Small intestine (tissue), 7 donors: Measurements from ENCODE around the gene NUP43. TPM values are rescaled to one million over a fixed set of nuclear protein-coding genes. Genes with fewer than 3 reads are reported as not detected.

Experiments used
- DNase-seq, 2 donors: peaks; one replicate each; pipeline versions ENCODE4 v3.0.0 to v3.0.0-alpha.2; 2013
- FAIRE-seq: peaks from 2 replicates; lab custom pipeline; 2012; peaks lifted over from hg19 to GRCh38; lab: Jason Lieb, UNC
- H3K27ac ChIP-seq, 3 donors: one replicate each; pipeline ENCODE4 v1.5.1; 2013; ENCODE audit warnings: low read length in 2 of 3, mild to moderate bottlenecking in 2 of 3, control low read depth in 1 of 3, inconsistent platforms in 1 of 3, low read depth in 1 of 3, moderate library complexity in 1 of 3
- H3K27me3 ChIP-seq, 3 donors: one replicate each; pipeline ENCODE4 v1.6.1; 2013; ENCODE audit warnings: low read length in 3 of 3, inconsistent platforms in 1 of 3; ENCODE audit not compliant: control insufficient read depth in 3 of 3, insufficient read depth in 3 of 3
- H3K36me3 ChIP-seq, 3 donors: one replicate each; pipeline ENCODE4 v1.6.1; 2013; ENCODE audit warnings: low read length in 3 of 3, inconsistent platforms in 1 of 3, low read depth in 1 of 3, mild to moderate bottlenecking in 1 of 3, moderate library complexity in 1 of 3; ENCODE audit not compliant: control insufficient read depth in 3 of 3, insufficient read depth in 2 of 3
- H3K4me1 ChIP-seq, 3 donors: one replicate each; pipeline ENCODE4 v1.6.1; 2013; ENCODE audit warnings: low read length in 2 of 3, inconsistent platforms in 1 of 3, low read depth in 1 of 3, mild to moderate bottlenecking in 1 of 3, moderate library complexity in 1 of 3; ENCODE audit not compliant: control insufficient read depth in 3 of 3, insufficient read depth in 2 of 3
- H3K4me3 ChIP-seq, 3 donors: one replicate each; pipeline ENCODE4 v1.5.1; 2013; ENCODE audit warnings: low read length in 3 of 3, control low read depth in 1 of 3, inconsistent platforms in 1 of 3, low read depth in 1 of 3, mild to moderate bottlenecking in 1 of 3, moderate library complexity in 1 of 3
- H3K9me3 ChIP-seq, 2 donors: one replicate each; pipeline ENCODE4 v1.6.1; 2013; ENCODE audit warnings: low read depth in 1 of 2, low read length in 1 of 2; ENCODE audit not compliant: control insufficient read depth in 2 of 2, insufficient read depth in 1 of 2
- WGBS, 3 donors: extraction: QIAGEN DNeasy Blood & Tissue Kit; methylation state at CpG; one replicate each; pipeline ENCODE4 v1.1.7; 2013; 5-methylcytosine and 5-hydroxymethylcytosine counted together
- polyA plus RNA-seq, 4 donors: library from polyadenylated mRNA; stranded (reverse) in 3 of 4; unstranded in 1 of 4; fragments of 200-250 nt in 3 of 4; fragments of 120-200 nt in 1 of 4; gene quantifications; one replicate each; pipeline versions ENCODE4 v1.2.1 to v1.2.3, GENCODE V29; 2013
- donor health status: healthy with polysubstance abuse.
- donor health status: control.
- donor health status: control.
- donor health status: Bipolar disorder and iron deficiency.
- donor health status: healthy.

NUP43 gene
- polyA plus RNA-seq, 4 donors = 2.7 to 28.9 (median 7.9) TPM

DNA sequence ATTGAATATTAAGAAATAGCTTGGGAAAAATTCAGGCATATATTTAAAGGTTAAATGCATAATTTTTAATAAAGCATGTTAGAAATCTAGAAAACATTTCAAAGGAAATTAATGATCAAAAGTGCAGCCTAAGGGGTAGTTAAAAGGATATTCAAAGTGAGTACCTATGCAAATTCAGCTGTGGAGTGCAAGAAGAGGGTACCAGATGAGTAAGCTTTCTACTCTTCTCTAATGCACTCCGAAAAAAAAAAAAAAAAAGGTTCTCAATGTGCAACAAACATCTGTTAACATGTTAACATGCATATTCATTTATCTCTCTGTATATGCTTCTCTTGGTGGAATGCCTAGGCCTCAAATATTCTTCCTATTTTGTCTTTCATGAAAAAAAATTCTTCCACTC, 65.8 kb downstream of the NUP43 start:
- no peaks in the 10 kb centered on the region for H3K4me1 ChIP-seq
- WGBS, 3 donors = 63 to 88% (median 69%) methylated on average over 1 of the region's 1 CpG
- FAIRE-seq (no peak), DNase-seq (no peak)
- H3K4me3 ChIP-seq = no peak overlapping the region
- H3K36me3 ChIP-seq = peaks cover 7 to 37% (median 20%) of the 10 kb centered on the region in 3 donors
- no peak overlapping the region for H3K27ac ChIP-seq
- H3K9me3 ChIP-seq = no peaks in the 10 kb centered on the region
- H3K27me3 ChIP-seq = no peaks in the 10 kb centered on the region

Other genes with a start within 250 kb of the NUP43 start
- gene PPIL4, start 200.5 kb downstream of the NUP43 start, polyA plus RNA-seq = 10 to 100 TPM; 15.1 to 34.8 (median 16.2) TPM
- 10 to 100 TPM in 3 of 4 donors, 1 to 10 TPM in 1; 9.2 to 29.9 (median 22.7) TPM for gene GINM1, start 180.2 kb downstream of the NUP43 start, polyA plus RNA-seq
- gene KATNA1, start 97.8 kb downstream of the NUP43 start, polyA plus RNA-seq = 10 to 100 TPM in 3 of 4 donors, 1 to 10 TPM in 1; 7.8 to 18.4 (median 13.5) TPM
- gene LATS1, start 28.4 kb downstream of the NUP43 start, polyA plus RNA-seq = 10 to 100 TPM in 1 of 4 donors, 1 to 10 TPM in 3; 4.1 to 23.0 (median 7.3) TPM
- gene PCMT1, start 3.2 kb upstream of the NUP43 start, polyA plus RNA-seq = 10 to 100 TPM; 38.9 to 75.7 (median 55.0) TPM
- gene LRP11, start 117.8 kb upstream of the NUP43 start, polyA plus RNA-seq = 10 to 100 TPM in 2 of 4 donors, 1 to 10 TPM in 1, not detected in 1; 2.2 to 32.1 (median 19.7) TPM
- under 1 TPM in 1 of 4 donors, not detected in 3; 0.13 TPM for gene RAET1E, start 151.6 kb upstream of the NUP43 start, polyA plus RNA-seq
- under 1 TPM in 2 of 4 donors, not detected in 2; 0.15 to 0.27 TPM for gene RAET1G, start 176.6 kb upstream of the NUP43 start, polyA plus RNA-seq
- under 1 TPM in 2 of 4 donors, not detected in 2; 0.10 to 0.30 TPM for gene ULBP2, start 195.5 kb upstream of the NUP43 start, polyA plus RNA-seq
- gene ULBP1, start 217.4 kb upstream of the NUP43 start, polyA plus RNA-seq = under 1 TPM in 1 of 4 donors, not detected in 3; 0.36 TPM